ENCODE results near the gene FRA10AC1.

The FRA10AC1 gene

DNA sequence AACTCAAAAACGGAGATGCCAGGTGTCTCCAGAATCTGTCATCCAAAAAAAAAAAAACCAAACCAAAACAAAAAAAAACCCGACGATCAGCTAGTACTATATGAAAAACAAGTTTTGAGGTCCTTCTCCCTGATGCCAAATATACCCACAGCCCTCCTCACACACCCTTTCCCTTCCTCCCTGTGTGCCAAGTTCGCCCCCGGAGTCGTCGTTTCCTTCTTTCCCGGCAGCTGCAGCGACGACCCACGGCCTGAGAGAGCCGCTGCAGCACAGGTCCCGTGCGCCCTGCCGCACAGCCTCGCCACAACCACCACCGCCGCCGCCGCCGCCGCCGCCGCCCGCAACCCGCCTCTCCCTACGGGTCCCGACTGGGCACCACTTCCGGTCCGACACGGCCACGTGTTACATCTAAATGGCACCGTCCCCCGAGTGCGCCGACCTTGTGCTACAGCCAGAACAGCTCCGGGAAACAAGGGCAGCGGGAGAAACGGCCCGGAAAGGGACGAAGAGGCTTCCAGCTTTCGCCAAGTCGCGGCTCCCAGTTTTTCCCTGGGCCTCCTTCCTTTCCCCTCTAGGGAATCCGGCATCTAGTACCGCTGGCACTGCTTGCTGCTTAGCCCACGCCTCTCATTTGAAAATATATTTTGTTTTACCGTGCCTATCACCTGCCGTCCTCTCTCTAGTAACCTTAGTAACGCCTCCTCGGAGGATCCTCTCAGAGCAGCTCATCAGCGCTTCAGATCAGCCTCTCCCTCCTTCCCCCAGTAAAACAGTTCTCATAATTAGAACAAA, at the start of gene FRA10AC1:
TSS of gene FRA10AC1 (minus strand) at position 383 of the 792 bp plus-strand sequence. CDS start 2,486 bp downstream, outside the sequence.
- Histone ChIP-seq H3K4me3 (ENCODE audit: low read depth in 1 of 2, low read length in 2 of 2) (peak within 1 kb of the TSS; percentile 59 to 93), H3K36me3 (ENCODE audit: insufficient read depth, low read length) (peaks cover 2% of the 10 kb centered on the region), H3K9ac (ENCODE audit: low read length) (peak within 1 kb of the TSS; percentile 93), H3K9me3 (ENCODE audit: low read length) (no peaks in the 10 kb centered on the region), H3K27me3 (ENCODE audit: control insufficient read depth in 1 of 2, insufficient read depth in 2 of 2, low read length in 2 of 2) (no peaks in the 10 kb centered on the region), H3K27ac (ENCODE audit: low read depth, low read length) (peak within 1 kb of the TSS; percentile 87), H3K4me1 (ENCODE audit: insufficient read depth, low read length) (peaks cover 8% of the 10 kb centered on the region)

- no peak overlapping the region for H3K9ac ChIP-seq (ENCODE audit: low read length)
- H3K36me3 ChIP-seq (ENCODE audit: insufficient read depth, low read length) = no peaks in the 10 kb centered on the region
- H3K4me1 ChIP-seq (ENCODE audit: insufficient read depth, low read length) = peaks cover 65% of the 10 kb centered on the region
- no peaks in the 10 kb centered on the region for H3K27me3 ChIP-seq (ENCODE audit: control insufficient read depth in 1 of 2, insufficient read depth in 2 of 2, low read length in 2 of 2)
- H3K4me3 ChIP-seq (ENCODE audit: low read depth in 1 of 2, low read length in 2 of 2) = peak overlapping the region; percentile 10
- H3K9me3 ChIP-seq (ENCODE audit: low read length) = no peaks in the 10 kb centered on the region
- H3K27ac ChIP-seq (ENCODE audit: low read depth, low read length) = peak overlapping the region; percentile 28
Measured at GRCh38 chr10:93751832-93752231, 49.4 kb upstream of the FRA10AC1 start.

GRCh38 chr10:93751124-93751523, 48.7 kb upstream of the FRA10AC1 start:
- Histone ChIP-seq H3K36me3 (ENCODE audit: insufficient read depth, low read length) (no peaks in the 10 kb centered on the region), H3K9me3 (ENCODE audit: low read length) (no peaks in the 10 kb centered on the region), H3K27me3 (ENCODE audit: control insufficient read depth in 1 of 2, insufficient read depth in 2 of 2, low read length in 2 of 2) (no peaks in the 10 kb centered on the region), H3K4me3 (ENCODE audit: low read depth in 1 of 2, low read length in 2 of 2) (no peak overlapping the region), H3K9ac (ENCODE audit: low read length) (no peak overlapping the region), H3K4me1 (ENCODE audit: insufficient read depth, low read length) (peaks cover 64% of the 10 kb centered on the region), H3K27ac (ENCODE audit: low read depth, low read length) (no peak overlapping the region)

GRCh38 chr10:93749218-93749799, 46.9 kb upstream of the FRA10AC1 start:
- H3K27ac ChIP-seq (ENCODE audit: low read depth, low read length) = no peak overlapping the region
- H3K27me3 ChIP-seq (ENCODE audit: control insufficient read depth in 1 of 2, insufficient read depth in 2 of 2, low read length in 2 of 2) = no peaks in the 10 kb centered on the region
- H3K9ac ChIP-seq (ENCODE audit: low read length) = no peak overlapping the region
- H3K36me3 ChIP-seq (ENCODE audit: insufficient read depth, low read length) = no peaks in the 10 kb centered on the region
- H3K4me1 ChIP-seq (ENCODE audit: insufficient read depth, low read length) = peaks cover 48% of the 10 kb centered on the region
- H3K4me3 ChIP-seq (ENCODE audit: low read depth in 1 of 2, low read length in 2 of 2) = no peak overlapping the region
- no peaks in the 10 kb centered on the region for H3K9me3 ChIP-seq (ENCODE audit: low read length)

DNA sequence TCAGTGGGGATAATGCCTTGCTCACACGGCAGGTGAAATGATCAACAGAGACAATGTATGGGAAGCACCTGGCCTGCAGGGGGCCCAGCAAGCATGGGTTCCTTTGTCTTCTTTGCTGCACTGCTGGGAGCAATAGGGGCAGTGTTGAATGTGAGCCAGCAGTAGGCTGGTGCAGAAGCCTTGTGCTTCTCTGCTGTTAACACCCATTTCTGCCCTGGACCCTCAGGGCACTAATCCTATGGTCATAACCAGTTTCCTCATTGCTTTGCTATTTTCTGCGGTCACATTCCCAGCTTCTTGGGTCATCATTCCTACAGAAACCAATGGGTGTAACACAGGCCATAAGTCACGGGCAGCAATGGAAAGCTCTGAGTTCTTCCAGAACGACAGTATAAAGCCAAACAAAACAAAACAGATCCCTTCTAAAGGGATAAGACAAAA, 44.5 kb upstream of the FRA10AC1 start:
- no peaks in the 10 kb centered on the region for H3K9me3 ChIP-seq (ENCODE audit: low read length)
- H3K27me3 ChIP-seq (ENCODE audit: control insufficient read depth in 1 of 2, insufficient read depth in 2 of 2, low read length in 2 of 2) = no peaks in the 10 kb centered on the region
- H3K4me3 ChIP-seq (ENCODE audit: low read depth in 1 of 2, low read length in 2 of 2) = no peak overlapping the region
- no peak overlapping the region for H3K27ac ChIP-seq (ENCODE audit: low read depth, low read length)
- no peak overlapping the region for H3K9ac ChIP-seq (ENCODE audit: low read length)
- H3K36me3 ChIP-seq (ENCODE audit: insufficient read depth, low read length) = no peaks in the 10 kb centered on the region
- H3K4me1 ChIP-seq (ENCODE audit: insufficient read depth, low read length) = peaks cover 24% of the 10 kb centered on the region

- H3K27ac ChIP-seq (ENCODE audit: low read depth, low read length) = no peak overlapping the region
- peaks cover 19% of the 10 kb centered on the region for H3K4me1 ChIP-seq (ENCODE audit: insufficient read depth, low read length)
- H3K27me3 ChIP-seq (ENCODE audit: control insufficient read depth in 1 of 2, insufficient read depth in 2 of 2, low read length in 2 of 2) = no peaks in the 10 kb centered on the region
- H3K36me3 ChIP-seq (ENCODE audit: insufficient read depth, low read length) = no peaks in the 10 kb centered on the region
- no peak overlapping the region for H3K9ac ChIP-seq (ENCODE audit: low read length)
- H3K4me3 ChIP-seq (ENCODE audit: low read depth in 1 of 2, low read length in 2 of 2) = no peak overlapping the region
- no peaks in the 10 kb centered on the region for H3K9me3 ChIP-seq (ENCODE audit: low read length)
Measured at GRCh38 chr10:93745408-93746065, 43.1 kb upstream of the FRA10AC1 start.

DNA sequence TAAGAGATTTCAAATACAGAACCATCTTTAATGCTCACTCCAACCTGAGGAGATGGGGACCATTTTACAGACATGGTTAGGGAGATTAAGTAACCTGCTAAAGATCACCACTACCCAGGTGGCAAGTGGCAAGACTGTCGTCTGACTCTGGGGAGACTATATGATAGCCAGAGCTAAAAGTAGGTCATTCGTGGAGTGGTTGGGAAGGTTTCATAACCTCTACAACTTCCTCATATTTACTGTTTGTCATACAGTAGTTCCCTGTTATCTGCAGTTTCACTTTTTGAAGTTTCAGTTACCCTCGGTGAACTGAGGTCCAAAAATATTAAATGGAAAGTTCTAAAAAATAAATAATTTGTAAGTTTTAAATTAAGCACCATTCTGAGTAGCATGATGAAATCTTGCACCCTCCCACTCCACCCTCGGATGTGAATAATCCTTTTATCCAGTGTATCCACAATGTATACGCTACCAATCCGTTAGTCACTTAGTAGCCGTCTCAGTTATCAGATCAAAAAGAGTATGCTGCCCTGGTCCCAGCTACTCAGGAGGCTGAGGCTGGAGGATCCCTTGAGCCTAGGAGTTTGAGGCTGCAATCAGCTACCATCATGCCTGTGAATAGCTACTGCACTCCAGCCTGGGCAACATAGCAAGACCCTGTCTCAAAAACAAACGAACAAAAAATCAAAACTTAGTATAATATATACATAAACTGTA, 40.4 kb upstream of the FRA10AC1 start:
- no peaks in the 10 kb centered on the region for H3K36me3 ChIP-seq (ENCODE audit: insufficient read depth, low read length)
- H3K9me3 ChIP-seq (ENCODE audit: low read length) = no peaks in the 10 kb centered on the region
- no peak overlapping the region for H3K9ac ChIP-seq (ENCODE audit: low read length)
- no peak overlapping the region for H3K4me3 ChIP-seq (ENCODE audit: low read depth in 1 of 2, low read length in 2 of 2)
- H3K4me1 ChIP-seq (ENCODE audit: insufficient read depth, low read length) = peaks cover 8% of the 10 kb centered on the region
- H3K27me3 ChIP-seq (ENCODE audit: control insufficient read depth in 1 of 2, insufficient read depth in 2 of 2, low read length in 2 of 2) = no peaks in the 10 kb centered on the region
- no peak overlapping the region for H3K27ac ChIP-seq (ENCODE audit: low read depth, low read length)

- Histone ChIP-seq H3K9me3 (ENCODE audit: low read length) (no peaks in the 10 kb centered on the region), H3K4me1 (ENCODE audit: insufficient read depth, low read length) (peaks cover 1% of the 10 kb centered on the region), H3K27ac (ENCODE audit: low read depth, low read length) (no peak overlapping the region), H3K27me3 (ENCODE audit: control insufficient read depth in 1 of 2, insufficient read depth in 2 of 2, low read length in 2 of 2) (no peaks in the 10 kb centered on the region), H3K9ac (ENCODE audit: low read length) (no peak overlapping the region), H3K4me3 (ENCODE audit: low read depth in 1 of 2, low read length in 2 of 2) (no peak overlapping the region), H3K36me3 (ENCODE audit: insufficient read depth, low read length) (no peaks in the 10 kb centered on the region)
Measured at GRCh38 chr10:93741367-93741766, 39.0 kb upstream of the FRA10AC1 start.

DNA sequence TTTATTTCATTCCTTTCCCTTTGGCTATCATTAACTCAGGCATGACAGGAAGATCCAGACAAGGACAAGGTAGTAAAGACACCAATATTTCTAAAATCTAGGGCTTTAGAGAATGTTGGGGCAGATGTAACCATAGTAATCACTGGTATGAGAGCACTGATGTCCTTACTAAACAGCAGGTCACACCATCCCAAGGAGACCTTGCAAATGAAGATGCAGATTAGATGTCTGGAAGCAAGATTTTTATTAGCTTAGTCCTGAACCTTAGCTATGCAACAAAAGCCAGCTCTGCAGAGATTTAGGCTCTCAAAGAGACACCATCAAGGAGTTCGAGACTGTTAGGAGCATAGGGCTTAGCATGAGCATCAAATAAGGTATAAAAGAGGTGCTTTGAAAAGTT, 23.6 kb upstream of the FRA10AC1 start:
- Histone ChIP-seq H3K36me3 (ENCODE audit: insufficient read depth, low read length) (no peaks in the 10 kb centered on the region), H3K27me3 (ENCODE audit: control insufficient read depth in 1 of 2, insufficient read depth in 2 of 2, low read length in 2 of 2) (peaks cover 0 to 7% of the 10 kb centered on the region in 2 donors), H3K27ac (ENCODE audit: low read depth, low read length) (no peak overlapping the region), H3K9ac (ENCODE audit: low read length) (no peak overlapping the region), H3K9me3 (ENCODE audit: low read length) (no peaks in the 10 kb centered on the region), H3K4me1 (ENCODE audit: insufficient read depth, low read length) (no peaks in the 10 kb centered on the region), H3K4me3 (ENCODE audit: low read depth in 1 of 2, low read length in 2 of 2) (no peak overlapping the region)

DNA sequence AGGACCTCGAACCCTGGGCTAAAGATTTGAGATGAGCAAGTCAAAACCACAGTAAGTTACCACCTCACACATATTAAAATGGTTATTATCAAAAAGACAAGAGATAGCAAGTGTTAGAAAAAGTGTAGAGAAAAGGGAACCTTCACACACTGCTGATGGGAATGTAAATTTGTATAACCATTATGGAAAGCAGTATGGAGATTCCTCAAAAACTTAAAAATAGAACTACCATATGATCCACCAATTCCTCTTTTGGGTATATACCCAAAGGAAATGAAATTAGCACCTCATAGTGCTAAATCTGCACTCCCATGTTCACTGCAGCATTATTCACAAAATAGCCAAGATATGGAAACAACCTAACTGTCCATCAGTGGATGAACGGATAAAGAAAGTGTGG, 20.8 kb upstream of the FRA10AC1 start:
- Histone ChIP-seq H3K27me3 (ENCODE audit: control insufficient read depth in 1 of 2, insufficient read depth in 2 of 2, low read length in 2 of 2) (peaks cover 0 to 7% of the 10 kb centered on the region in 2 donors), H3K4me3 (ENCODE audit: low read depth in 1 of 2, low read length in 2 of 2) (no peak overlapping the region), H3K36me3 (ENCODE audit: insufficient read depth, low read length) (no peaks in the 10 kb centered on the region), H3K27ac (ENCODE audit: low read depth, low read length) (no peak overlapping the region), H3K9me3 (ENCODE audit: low read length) (no peaks in the 10 kb centered on the region), H3K4me1 (ENCODE audit: insufficient read depth, low read length) (no peaks in the 10 kb centered on the region), H3K9ac (ENCODE audit: low read length) (no peak overlapping the region)

- Histone ChIP-seq H3K27me3 (ENCODE audit: control insufficient read depth in 1 of 2, insufficient read depth in 2 of 2, low read length in 2 of 2) (peaks cover 0 to 7% of the 10 kb centered on the region in 2 donors), H3K27ac (ENCODE audit: low read depth, low read length) (no peak overlapping the region), H3K9ac (ENCODE audit: low read length) (no peak overlapping the region), H3K4me1 (ENCODE audit: insufficient read depth, low read length) (no peaks in the 10 kb centered on the region), H3K9me3 (ENCODE audit: low read length) (no peaks in the 10 kb centered on the region), H3K36me3 (ENCODE audit: insufficient read depth, low read length) (no peaks in the 10 kb centered on the region), H3K4me3 (ENCODE audit: low read depth in 1 of 2, low read length in 2 of 2) (no peak overlapping the region)
Measured at GRCh38 chr10:93722550-93722949, 20.2 kb upstream of the FRA10AC1 start.
